Upper lobe of left lung (tissue), 4 donors: ENCODE data around the gene APOL6.

ENCODE experiments used
- EP300 ChIP-seq, 4 donors: sonication (generic); formaldehyde crosslinking; IDR thresholded peaks; one replicate each; pipeline ENCODE4 v1.5.1; 2017; ENCODE audit warnings: antibody characterized with exemption in 4 of 4, control low read depth in 2 of 4
- POLR2A ChIP-seq, 4 donors: fragments of 450-650 bp; IDR thresholded peaks; one replicate each; pipeline ENCODE4 v1.5.1; 2016 to 2017; ENCODE audit warnings: antibody characterized with exemption in 4 of 4, mild to moderate bottlenecking in 2 of 4
- TF ChIP-seq, protein P1 (sequence below), 6 experiments: fragments of 450-650 bp in 4 of 6; fragments of 200-600 bp in 2 of 6; sonication (generic) in 2 of 6; IDR thresholded peaks; one replicate each; pipeline ENCODE4 v1.5.1; 2016 to 2019; ENCODE audit warnings: antibody characterized with exemption in 6 of 6

DNA sequence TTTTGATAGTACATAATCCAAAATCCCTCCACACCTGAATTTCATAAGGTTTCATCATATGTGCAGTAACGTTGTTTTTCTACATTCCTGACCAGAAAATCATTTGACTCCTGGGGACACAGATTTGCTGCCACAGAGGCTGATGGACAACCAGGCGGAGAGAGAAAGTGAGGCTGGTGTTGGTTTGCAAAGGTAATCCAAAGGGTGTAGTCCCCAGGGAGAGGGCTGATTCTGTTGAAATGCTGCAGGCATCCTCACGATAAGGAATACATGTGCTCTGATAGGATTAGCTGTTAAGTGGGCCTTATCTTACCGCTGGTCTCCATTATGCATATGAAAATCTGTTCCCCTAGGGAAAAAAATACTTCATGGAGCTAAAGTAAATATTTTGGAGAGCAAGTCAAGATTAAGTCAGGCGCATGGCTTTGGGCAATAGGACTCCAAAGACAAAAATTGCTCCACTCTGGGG lies 8.1 kb downstream of the APOL6 start:
- TF ChIP-seq, protein P1, sequence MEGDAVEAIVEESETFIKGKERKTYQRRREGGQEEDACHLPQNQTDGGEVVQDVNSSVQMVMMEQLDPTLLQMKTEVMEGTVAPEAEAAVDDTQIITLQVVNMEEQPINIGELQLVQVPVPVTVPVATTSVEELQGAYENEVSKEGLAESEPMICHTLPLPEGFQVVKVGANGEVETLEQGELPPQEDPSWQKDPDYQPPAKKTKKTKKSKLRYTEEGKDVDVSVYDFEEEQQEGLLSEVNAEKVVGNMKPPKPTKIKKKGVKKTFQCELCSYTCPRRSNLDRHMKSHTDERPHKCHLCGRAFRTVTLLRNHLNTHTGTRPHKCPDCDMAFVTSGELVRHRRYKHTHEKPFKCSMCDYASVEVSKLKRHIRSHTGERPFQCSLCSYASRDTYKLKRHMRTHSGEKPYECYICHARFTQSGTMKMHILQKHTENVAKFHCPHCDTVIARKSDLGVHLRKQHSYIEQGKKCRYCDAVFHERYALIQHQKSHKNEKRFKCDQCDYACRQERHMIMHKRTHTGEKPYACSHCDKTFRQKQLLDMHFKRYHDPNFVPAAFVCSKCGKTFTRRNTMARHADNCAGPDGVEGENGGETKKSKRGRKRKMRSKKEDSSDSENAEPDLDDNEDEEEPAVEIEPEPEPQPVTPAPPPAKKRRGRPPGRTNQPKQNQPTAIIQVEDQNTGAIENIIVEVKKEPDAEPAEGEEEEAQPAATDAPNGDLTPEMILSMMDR (IDR thresholded peaks at IDR 0.05): no peak
- TF ChIP-seq POLR2A (IDR thresholded peaks at IDR 0.05) (no peak), EP300 (IDR thresholded peaks at IDR 0.05) (no peak)
